Chondrocyte (in vitro differentiated cells): ENCODE data around the gene NRBF2. TPM values are rescaled to one million over a fixed set of nuclear protein-coding genes. Genes with fewer than 3 reads are reported as not detected.

ENCODE experiments used
- DNase-seq: peaks from one replicate; pipeline ENCODE4 v3.0.0; 2021; ENCODE audit warnings: mixed read lengths, low spot score
- H3K27ac Mint-ChIP-seq: one replicate; pipeline ENCODE4 v1.8.0; 2021; ENCODE audit warnings: mild to moderate bottlenecking, moderate library complexity, mixed read lengths; ENCODE audit not compliant: unreplicated experiment
- H3K27me3 Mint-ChIP-seq: 2 replicates; pipeline ENCODE4 v1.8.0; 2021; ENCODE audit warnings: low read depth, mixed read lengths
- H3K36me3 Mint-ChIP-seq: 2 replicates; pipeline ENCODE4 v1.8.0; 2021; ENCODE audit warnings: low read depth, mixed read lengths
- H3K4me1 Mint-ChIP-seq: 2 replicates; pipeline ENCODE4 v1.8.0; 2021; ENCODE audit warnings: low read depth, mild to moderate bottlenecking, mixed read lengths
- H3K4me3 Mint-ChIP-seq: one replicate; pipeline ENCODE4 v1.8.0; 2021; ENCODE audit warnings: mild to moderate bottlenecking, moderate library complexity, mixed read lengths; ENCODE audit not compliant: unreplicated experiment
- H3K9me3 Mint-ChIP-seq: 2 replicates; pipeline ENCODE4 v1.8.0; 2021; ENCODE audit warnings: low read depth, mixed read lengths
- total RNA-seq: library from RNA; stranded (reverse); gene quantifications from 3 replicates; pipeline ENCODE4 v1.2.1, GENCODE V29; 2021
- TF ChIP-seq, protein P1 (sequence below): fragments of 200-600 bp; sonication (generic); IDR thresholded peaks from 2 replicates; pipeline ENCODE4 v1.5.0; 2021; ENCODE audit warnings: antibody characterized with exemption, mild to moderate bottlenecking, moderate library complexity

NRBF2 gene
- total RNA-seq, 1 donor from 2014 or later: 44.1 TPM

DNA sequence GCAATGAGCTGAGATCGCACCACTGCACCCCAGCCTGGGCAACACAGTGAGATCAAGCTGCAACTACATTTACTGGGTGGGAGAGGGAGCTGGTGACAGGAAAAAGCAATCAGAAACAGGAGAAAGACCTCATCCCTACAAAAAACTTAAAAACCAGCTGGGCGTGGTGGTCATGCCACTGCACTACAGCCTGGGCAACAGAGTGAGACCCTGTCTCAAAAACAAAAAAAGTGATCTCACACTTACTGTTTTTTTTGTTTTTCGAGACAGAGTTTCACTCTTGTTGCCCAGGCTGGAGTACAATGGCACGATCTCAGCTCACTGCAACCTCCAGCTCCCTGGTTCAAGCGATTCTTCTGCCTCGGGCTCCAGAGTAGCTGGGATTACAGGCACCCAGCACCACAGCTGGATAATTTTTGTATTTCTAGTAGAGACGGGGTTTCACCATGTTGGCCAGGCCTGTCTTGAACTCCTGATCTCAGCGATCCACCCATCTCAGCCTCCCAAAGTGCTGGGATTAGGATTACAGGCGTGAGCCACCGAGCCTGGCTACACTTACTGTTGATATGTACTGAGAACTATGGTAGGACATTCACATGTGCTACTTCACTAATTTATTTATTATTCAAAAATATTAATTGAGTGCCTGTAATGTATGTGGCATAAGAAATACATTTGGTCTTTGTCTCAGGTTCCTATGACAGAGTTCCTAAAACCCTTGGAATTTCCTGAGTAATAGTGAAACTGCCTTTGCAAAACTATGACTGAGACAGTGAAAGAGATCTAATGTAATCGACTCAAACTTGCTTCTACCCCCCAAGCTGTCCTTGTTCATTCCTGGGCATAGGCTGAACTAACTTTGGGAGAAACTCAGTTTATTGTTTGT is 27.7 kb upstream of the NRBF2 start:
- Mint-ChIP-seq H3K36me3 (peaks cover 2% of the 10 kb centered on the region), H3K4me1 (peaks cover 22% of the 10 kb centered on the region), H3K27me3 (no peaks in the 10 kb centered on the region), H3K4me3 (no peak overlapping the region), H3K9me3 (no peaks in the 10 kb centered on the region), H3K27ac (peak overlapping the region; percentile 79)
- no peak for DNase-seq
- TF ChIP-seq, protein P1, sequence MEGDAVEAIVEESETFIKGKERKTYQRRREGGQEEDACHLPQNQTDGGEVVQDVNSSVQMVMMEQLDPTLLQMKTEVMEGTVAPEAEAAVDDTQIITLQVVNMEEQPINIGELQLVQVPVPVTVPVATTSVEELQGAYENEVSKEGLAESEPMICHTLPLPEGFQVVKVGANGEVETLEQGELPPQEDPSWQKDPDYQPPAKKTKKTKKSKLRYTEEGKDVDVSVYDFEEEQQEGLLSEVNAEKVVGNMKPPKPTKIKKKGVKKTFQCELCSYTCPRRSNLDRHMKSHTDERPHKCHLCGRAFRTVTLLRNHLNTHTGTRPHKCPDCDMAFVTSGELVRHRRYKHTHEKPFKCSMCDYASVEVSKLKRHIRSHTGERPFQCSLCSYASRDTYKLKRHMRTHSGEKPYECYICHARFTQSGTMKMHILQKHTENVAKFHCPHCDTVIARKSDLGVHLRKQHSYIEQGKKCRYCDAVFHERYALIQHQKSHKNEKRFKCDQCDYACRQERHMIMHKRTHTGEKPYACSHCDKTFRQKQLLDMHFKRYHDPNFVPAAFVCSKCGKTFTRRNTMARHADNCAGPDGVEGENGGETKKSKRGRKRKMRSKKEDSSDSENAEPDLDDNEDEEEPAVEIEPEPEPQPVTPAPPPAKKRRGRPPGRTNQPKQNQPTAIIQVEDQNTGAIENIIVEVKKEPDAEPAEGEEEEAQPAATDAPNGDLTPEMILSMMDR: no peak

DNA sequence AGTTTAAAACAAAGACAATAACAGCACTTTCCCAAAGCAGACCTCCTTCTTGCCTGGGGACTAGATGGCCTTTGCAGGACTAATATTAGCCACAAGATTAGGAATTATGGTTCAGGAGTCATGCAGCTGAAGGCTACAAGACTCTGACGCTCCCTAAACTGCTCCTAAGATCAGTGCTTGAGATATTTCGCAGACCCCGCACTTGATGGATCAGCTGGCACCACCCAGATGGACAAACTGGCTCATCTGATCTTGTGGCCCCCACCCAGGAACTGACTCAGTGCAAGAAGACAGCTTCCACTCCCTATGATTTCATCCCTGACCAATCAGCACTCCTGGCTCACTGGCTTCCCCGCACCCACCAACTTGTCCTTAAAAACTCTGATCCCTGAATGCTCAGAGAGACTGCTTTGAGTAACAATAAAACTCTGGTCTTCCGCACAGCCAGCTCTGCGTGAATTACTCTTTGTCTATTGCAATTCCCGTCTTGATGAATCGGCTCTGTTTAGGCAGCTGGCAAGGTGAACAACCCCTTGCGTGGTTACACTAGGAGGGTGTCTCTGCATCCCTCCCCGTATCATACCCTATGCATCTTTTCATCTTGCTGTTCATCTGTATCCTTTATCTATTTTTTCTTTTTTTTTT is 26.9 kb upstream of the NRBF2 start:
- Mint-ChIP-seq H3K27me3 (no peaks in the 10 kb centered on the region), H3K9me3 (no peaks in the 10 kb centered on the region), H3K27ac (peak overlapping the region; percentile 72), H3K4me1 (peaks cover 22% of the 10 kb centered on the region), H3K4me3 (no peak overlapping the region), H3K36me3 (peaks cover 2% of the 10 kb centered on the region)
- no peak for DNase-seq
- TF ChIP-seq, protein P1: no peak

DNA sequence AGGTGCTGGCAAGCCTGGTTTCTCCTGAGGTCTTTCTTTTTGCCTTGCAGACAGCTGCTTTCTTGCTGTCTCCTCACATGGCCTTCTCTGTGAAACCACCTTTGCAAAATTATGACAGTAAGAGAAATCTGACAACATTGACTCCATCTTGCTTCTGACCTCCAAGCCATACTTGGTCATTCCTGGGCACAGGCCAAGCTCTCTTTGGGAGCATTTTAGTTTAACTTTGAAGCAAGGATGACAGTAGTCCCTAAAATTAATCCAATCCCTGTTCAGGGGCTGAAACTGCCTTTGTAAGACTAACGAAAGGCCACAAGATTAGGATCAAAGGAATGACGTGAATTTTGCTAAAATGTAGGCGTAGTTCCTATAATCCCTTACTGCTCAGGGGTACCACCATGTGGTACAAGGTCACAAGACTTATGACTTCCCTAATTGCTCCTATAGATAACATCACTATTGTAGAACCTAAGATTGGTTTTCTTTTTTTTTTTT is 25.1 kb upstream of the NRBF2 start:
- no peak for DNase-seq
- no peaks in the 10 kb centered on the region for H3K27me3 Mint-ChIP-seq
- no peak overlapping the region for H3K4me3 Mint-ChIP-seq
- no peak overlapping the region for H3K27ac Mint-ChIP-seq
- peaks cover 25% of the 10 kb centered on the region for H3K4me1 Mint-ChIP-seq
- no peaks in the 10 kb centered on the region for H3K9me3 Mint-ChIP-seq
- TF ChIP-seq, protein P1: no peak
- peaks cover 2% of the 10 kb centered on the region for H3K36me3 Mint-ChIP-seq

DNA sequence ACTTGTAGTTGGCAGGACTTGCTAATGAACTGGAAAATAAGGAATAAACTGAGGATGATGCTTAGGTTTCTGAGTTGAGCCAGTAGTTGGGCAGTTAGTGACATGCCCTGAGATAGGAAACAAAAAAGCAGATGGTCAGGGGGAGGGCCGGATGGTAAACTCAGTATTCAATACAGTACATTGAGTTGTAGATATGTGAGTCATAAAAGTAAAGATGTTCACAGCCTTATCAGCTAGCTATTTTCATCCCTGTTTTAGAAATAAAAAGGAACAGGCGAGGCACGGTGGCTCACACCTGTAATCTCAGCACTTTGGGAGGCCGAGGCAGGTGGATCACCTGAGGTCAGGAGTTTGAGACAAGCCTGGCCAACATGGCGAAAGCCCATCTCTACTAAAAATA is 22.2 kb upstream of the NRBF2 start:
- Mint-ChIP-seq H3K4me3 (no peak overlapping the region), H3K4me1 (peaks cover 41% of the 10 kb centered on the region), H3K27me3 (no peaks in the 10 kb centered on the region), H3K27ac (no peak overlapping the region), H3K36me3 (peaks cover 2% of the 10 kb centered on the region), H3K9me3 (peaks cover 3% of the 10 kb centered on the region)
- TF ChIP-seq, protein P1: no peak
- DNase-seq: no peak

DNA sequence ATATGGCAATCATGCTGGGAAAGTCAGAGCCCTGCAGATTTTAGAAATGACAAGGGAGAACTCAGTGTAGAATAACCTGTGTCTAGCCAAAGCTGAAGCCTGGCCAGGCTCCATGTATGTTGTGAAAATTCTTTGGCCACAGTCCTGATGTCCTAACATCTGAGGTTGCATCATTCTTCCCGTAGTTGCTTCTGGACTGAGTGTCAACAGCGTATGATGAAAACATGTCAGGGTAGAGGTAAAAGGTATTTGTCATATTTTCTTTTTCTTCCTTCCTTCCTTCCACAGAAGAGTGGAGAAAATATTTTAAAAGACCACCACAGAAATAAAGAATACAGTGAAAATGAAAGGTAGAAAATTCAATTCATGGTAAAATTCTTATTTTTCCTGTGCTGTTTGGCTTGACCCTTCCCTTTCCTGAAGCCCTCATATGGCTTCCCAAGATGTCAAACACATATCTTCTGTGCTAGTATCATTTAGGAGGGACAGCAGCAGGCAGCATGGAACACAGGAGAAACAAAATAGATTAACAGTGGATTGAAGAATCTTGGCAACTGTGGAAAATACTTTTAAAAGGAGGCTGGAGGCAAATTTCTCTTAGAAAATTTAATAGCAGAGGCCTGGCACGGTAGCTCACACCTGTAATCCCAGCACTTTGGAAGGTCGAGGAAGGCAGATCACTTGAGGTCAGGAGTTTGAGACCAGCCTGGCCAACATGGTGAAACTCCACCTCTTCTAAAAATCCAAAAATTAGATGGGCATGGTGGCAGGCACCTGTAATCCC is 18.9 kb upstream of the NRBF2 start:
- TF ChIP-seq, protein P1: no peak
- Mint-ChIP-seq H3K4me1 (peaks cover 33% of the 10 kb centered on the region), H3K27ac (peak overlapping the region; percentile 94), H3K27me3 (no peaks in the 10 kb centered on the region), H3K36me3 (no peaks in the 10 kb centered on the region), H3K4me3 (no peak overlapping the region), H3K9me3 (peaks cover 3% of the 10 kb centered on the region)
- no peak for DNase-seq
